Kidney (tissue), 14 donors: ENCODE measurements around the gene FBXL7. TPM values are rescaled to one million over a fixed set of nuclear protein-coding genes. Genes with fewer than 3 reads are reported as not detected.

Experiments
- DNase-seq, 5 donors: peaks; one replicate each; pipeline ENCODE4 v3.0.0-alpha.2; 2013 to 2020
- FAIRE-seq: peaks from 2 replicates; lab custom pipeline; 2012; peaks lifted over from hg19 to GRCh38; lab: Jason Lieb, UNC
- H3K27ac ChIP-seq, 2 donors: one replicate each; pipeline ENCODE4 v1.7.0; 2013; ENCODE audit warnings: low read depth in 2 of 2, low read length in 2 of 2, inconsistent platforms in 1 of 2
- H3K27me3 ChIP-seq: one replicate; pipeline ENCODE4 v1.7.1; 2013; ENCODE audit warnings: low read length, inconsistent platforms; ENCODE audit not compliant: control insufficient read depth, insufficient read depth
- H3K36me3 ChIP-seq, 3 donors: one replicate each; pipeline versions ENCODE4 v1.7.0 to v1.7.1; 2013; ENCODE audit warnings: low read length in 3 of 3, control low read depth in 1 of 3, inconsistent platforms in 1 of 3; ENCODE audit not compliant: insufficient read depth in 3 of 3, control insufficient read depth in 2 of 3
- H3K4me1 ChIP-seq, 3 donors: one replicate each; pipeline versions ENCODE4 v1.7.0 to v1.7.1; 2013; ENCODE audit warnings: low read length in 3 of 3, inconsistent platforms in 1 of 3, low read depth in 1 of 3; ENCODE audit not compliant: control insufficient read depth in 2 of 3, insufficient read depth in 2 of 3
- H3K4me3 ChIP-seq, 3 donors: one replicate each; pipeline versions ENCODE4 v1.7.0 to v1.8.1; 2013; ENCODE audit warnings: low read length in 3 of 3, control low read depth in 1 of 3, inconsistent platforms in 1 of 3
- H3K9ac ChIP-seq, 3 donors: one replicate each; pipeline versions ENCODE4 v1.7.0 to v1.7.1; 2013; ENCODE audit warnings: low read length in 3 of 3, control low read depth in 1 of 3, inconsistent platforms in 1 of 3
- H3K9me3 ChIP-seq, 3 donors: one replicate each; pipeline versions ENCODE4 v1.7.0 to v1.7.1; 2013; ENCODE audit warnings: low read length in 3 of 3, control low read depth in 1 of 3, inconsistent platforms in 1 of 3; ENCODE audit not compliant: control insufficient read depth in 2 of 3, insufficient read depth in 1 of 3
- CTCF ChIP-seq: IDR thresholded peaks from 3 replicates; pipeline ENCODE4 v1.5.1; 2012; ENCODE audit warnings: mild to moderate bottlenecking, moderate library complexity, borderline replicate concordance; ENCODE audit not compliant: insufficient read depth; ENCODE audit errors: extremely low read depth
- intact Hi-C: fragments of 100-400 bp; cut with DNase I; formaldehyde crosslinking; loops from one replicate; pipeline ENCODE4 v1.11.1; 2022
- polyA plus RNA-seq: library from polyadenylated mRNA; stranded (reverse); fragments of 350-450 nt; fragmentation: Illumina TruSeq; extraction: RNeasy Lipid Tissue Mini Kit (QIAGEN cat#74804); gene quantifications from one replicate; pipeline ENCODE4 v1.2.3, GENCODE V29; 2014; ENCODE audit warnings: low read depth, low replicate concordance; ENCODE audit not compliant: insufficient read depth
- total RNA-seq: library from RNA; stranded (reverse); fragmentation: NEBNext Ultra II Directional; extraction: Animal tissue kit (Norgen Biotek cat#: 25700); gene quantifications from one replicate; pipeline ENCODE4 v1.2.1, GENCODE V29; 2021
- donor health status: control.
- donor health status: control.
- donor health status: control.
- donor health status: control.
- donor health status: control.
- donor health status: DM: yes; HTN: yes; CAD: no.
- donor health status: Normal renal cell carcinoma (clear cell type).

Gene FBXL7
- total and polyA plus RNA-seq, 2 donors from 2014 or later: 3.9 to 6.1 TPM

GRCh38 chr5:15885156-15885555, 385.2 kb downstream of the FBXL7 start:
- TF ChIP-seq CTCF: no peak
- Histone ChIP-seq H3K27ac (no peak overlapping the region), H3K4me3 (no peak overlapping the region), H3K9me3 (peaks cover 0 to 4% (median 0%) of the 10 kb centered on the region in 3 donors), H3K27me3 (no peaks in the 10 kb centered on the region), H3K36me3 (no peaks in the 10 kb centered on the region), H3K4me1 (no peaks in the 10 kb centered on the region), H3K9ac (no peak overlapping the region)
- FAIRE-seq (no peak), DNase-seq (no peak)
- intact Hi-C loops: no loop called here

- DNase-seq (no peak), FAIRE-seq (no peak)
- intact Hi-C loops: no loop called here
- H3K27ac ChIP-seq: no peak overlapping the region
- no peaks in the 10 kb centered on the region for H3K36me3 ChIP-seq
- no peak overlapping the region for H3K9ac ChIP-seq
- H3K4me3 ChIP-seq: no peak overlapping the region
- H3K9me3 ChIP-seq: peaks cover 0 to 4% (median 0%) of the 10 kb centered on the region in 3 donors
- no peaks in the 10 kb centered on the region for H3K27me3 ChIP-seq
- TF ChIP-seq CTCF: no peak
- no peaks in the 10 kb centered on the region for H3K4me1 ChIP-seq
Observed at GRCh38 chr5:15886156-15886555, 386.2 kb downstream of the FBXL7 start.

GRCh38 chr5:15887093-15887492, 387.1 kb downstream of the FBXL7 start:
- DNase-seq (no peak), FAIRE-seq (no peak)
- Histone ChIP-seq H3K9me3 (no peaks in the 10 kb centered on the region), H3K4me1 (no peaks in the 10 kb centered on the region), H3K27ac (no peak overlapping the region), H3K36me3 (no peaks in the 10 kb centered on the region), H3K27me3 (no peaks in the 10 kb centered on the region), H3K9ac (no peak overlapping the region), H3K4me3 (no peak overlapping the region)
- no peak for TF ChIP-seq CTCF
- intact Hi-C loops: no loop called here

- Histone ChIP-seq H3K4me3 (no peak overlapping the region), H3K4me1 (no peaks in the 10 kb centered on the region), H3K27me3 (no peaks in the 10 kb centered on the region), H3K27ac (no peak overlapping the region), H3K9ac (no peak overlapping the region), H3K36me3 (no peaks in the 10 kb centered on the region), H3K9me3 (no peaks in the 10 kb centered on the region)
- TF ChIP-seq CTCF: no peak
- intact Hi-C loops: no loop called here
- DNase-seq (peak in 1 of 5 donors; percentile 8), FAIRE-seq (no peak)
Observed at GRCh38 chr5:15889001-15889400, 389.0 kb downstream of the FBXL7 start.
